Epithelial cell of proximal tubule (primary cell): ENCODE results near the gene RPTOR. TPM values are rescaled to one million over a fixed set of nuclear protein-coding genes. Genes with fewer than 3 reads are reported as not detected.

Experiments
- DNase-seq: peaks from one replicate; pipeline ENCODE4 v3.0.0-alpha.2; 2011; ENCODE audit warnings: low read depth
- H3K4me3 ChIP-seq: 2 replicates; pipeline ENCODE4 v1.5.1; 2011; ENCODE audit warnings: low read depth, mild to moderate bottlenecking, low read length
- total RNA-seq: library from RNA; depleted of rRNA; stranded (reverse); fragments of >200 nt; gene quantifications from 2 replicates; pipeline ENCODE4 v1.2.3, GENCODE V29; 2015
- TF ChIP-seq, protein P1 (sequence below): conservative IDR thresholded peaks from 2 replicates; pipeline ENCODE4 v1.5.1; 2012; ENCODE audit warnings: low read depth, mild to moderate bottlenecking, low read length

RPTOR gene
- total RNA-seq, 1 donor from 2014 or later = 24.4 TPM

DNA sequence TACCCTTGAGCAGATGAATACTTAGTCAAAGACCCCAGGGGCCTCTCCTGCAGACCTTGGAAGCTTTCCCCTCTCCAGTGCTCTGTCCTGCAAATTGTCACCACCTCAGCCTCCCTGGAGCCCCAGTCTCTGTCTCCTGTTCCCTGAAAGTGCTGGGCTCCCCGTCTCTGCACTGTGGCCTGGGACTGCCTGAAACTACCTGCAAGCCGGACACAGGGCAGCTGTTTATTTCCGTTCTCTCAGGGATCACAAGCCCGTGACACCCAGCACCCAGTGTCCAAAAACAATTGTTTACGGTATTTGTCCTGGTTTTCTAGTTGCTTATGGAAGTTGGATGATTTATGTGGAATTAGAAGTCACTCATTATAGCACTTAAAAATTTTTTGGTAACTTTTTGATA is 365.4 kb downstream of the RPTOR start:
- no peak overlapping the region for H3K4me3 ChIP-seq
- TF ChIP-seq, protein P1, sequence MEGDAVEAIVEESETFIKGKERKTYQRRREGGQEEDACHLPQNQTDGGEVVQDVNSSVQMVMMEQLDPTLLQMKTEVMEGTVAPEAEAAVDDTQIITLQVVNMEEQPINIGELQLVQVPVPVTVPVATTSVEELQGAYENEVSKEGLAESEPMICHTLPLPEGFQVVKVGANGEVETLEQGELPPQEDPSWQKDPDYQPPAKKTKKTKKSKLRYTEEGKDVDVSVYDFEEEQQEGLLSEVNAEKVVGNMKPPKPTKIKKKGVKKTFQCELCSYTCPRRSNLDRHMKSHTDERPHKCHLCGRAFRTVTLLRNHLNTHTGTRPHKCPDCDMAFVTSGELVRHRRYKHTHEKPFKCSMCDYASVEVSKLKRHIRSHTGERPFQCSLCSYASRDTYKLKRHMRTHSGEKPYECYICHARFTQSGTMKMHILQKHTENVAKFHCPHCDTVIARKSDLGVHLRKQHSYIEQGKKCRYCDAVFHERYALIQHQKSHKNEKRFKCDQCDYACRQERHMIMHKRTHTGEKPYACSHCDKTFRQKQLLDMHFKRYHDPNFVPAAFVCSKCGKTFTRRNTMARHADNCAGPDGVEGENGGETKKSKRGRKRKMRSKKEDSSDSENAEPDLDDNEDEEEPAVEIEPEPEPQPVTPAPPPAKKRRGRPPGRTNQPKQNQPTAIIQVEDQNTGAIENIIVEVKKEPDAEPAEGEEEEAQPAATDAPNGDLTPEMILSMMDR = no peak
- DNase-seq = no peak

DNA sequence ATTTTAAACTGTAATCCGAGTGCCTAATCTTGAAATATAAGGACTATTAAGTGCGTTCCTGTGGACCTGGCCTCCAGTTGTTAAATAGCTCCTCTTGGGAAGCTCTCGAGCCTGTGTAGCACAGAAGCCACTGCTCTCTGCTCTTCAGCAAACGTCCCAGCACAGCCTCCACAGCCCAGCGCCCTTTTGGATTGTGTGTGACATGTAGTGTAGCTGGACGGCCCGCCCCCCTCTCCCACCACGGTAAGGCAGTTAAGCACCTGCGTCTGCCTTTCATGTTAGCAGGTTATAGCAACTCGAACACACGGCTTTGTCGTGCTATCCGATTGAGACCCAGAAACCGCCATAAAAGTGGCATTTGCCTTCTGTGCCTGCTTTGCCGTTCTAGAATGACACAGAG is 367.8 kb downstream of the RPTOR start:
- no peak for DNase-seq
- H3K4me3 ChIP-seq = no peak overlapping the region
- TF ChIP-seq, protein P1 = no peak

DNA sequence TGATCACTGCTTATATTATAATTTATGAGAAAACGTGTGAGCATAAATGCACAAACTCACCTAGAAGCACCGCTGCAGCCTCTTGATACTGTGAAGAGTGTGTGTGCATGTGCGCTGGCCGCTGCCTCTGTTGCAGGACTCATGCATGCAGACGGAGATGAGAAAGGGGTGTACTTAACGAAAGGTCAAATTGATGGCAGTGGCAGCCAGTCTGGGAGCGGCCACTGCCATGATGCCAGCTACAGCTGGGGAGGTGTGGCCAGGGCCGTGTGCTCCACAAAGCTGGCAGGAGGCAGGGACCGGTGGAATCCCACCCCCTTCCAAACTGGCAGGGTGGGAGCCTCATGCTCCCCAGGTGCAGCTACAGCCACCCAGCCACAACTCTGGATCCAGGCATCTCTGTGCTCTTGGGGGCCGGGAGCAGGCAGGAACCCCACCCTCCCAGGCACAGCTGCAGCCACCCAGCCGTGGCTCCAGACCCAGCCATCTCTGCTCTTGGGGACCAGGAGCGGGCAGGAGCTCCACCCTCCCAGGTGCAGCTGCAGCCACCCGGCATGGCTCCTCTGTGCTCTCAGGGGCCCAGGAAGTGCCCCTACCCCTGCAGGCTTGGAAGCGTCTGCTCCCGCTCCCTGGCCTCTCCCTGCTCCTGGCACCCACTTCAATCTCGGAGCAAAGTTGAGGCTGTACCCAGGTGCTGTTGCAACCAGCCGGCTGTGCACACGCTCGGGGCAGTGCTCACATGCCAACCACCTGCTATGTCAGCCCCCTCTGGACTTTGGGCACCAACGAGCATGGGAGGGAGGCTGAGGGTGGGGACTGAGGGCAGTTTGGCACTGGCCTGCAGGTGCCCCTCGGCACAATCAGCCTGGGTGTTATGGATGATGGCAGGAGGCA is 369.5 kb downstream of the RPTOR start:
- TF ChIP-seq, protein P1 = no peak
- no peak for DNase-seq

GRCh38 chr17:80916246-80916645 is 371.6 kb downstream of the RPTOR start:
- no peak overlapping the region for H3K4me3 ChIP-seq
- no peak for DNase-seq
- TF ChIP-seq, protein P1 = no peak

More for the DNA sequence above, 369.5 kb downstream of the RPTOR start:
- H3K4me3 ChIP-seq = no peak overlapping the region

GRCh38 chr17:80917716-80918560 is 373.3 kb downstream of the RPTOR start:
- TF ChIP-seq, protein P1 = no peak
- DNase-seq = no peak

DNA sequence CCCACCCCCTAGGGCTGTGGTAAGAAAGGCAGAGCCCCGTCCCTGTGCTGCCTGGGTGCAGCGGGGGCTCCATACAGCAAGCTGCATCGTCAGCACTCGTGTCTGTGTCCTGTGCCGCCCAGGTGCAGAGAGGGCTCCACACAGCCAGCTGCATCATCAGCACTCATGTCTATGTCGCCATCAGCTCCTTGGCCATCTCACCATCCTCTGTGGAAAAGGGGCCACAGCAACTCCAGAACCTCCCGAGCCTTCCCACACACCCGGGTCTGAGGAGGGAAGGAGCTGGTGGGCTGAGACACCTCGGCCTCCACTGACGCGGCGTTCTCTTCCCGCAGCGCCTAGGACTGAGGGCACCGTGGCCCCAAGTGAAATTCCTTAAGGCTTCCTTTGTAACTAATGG is 374.1 kb downstream of the RPTOR start:
- no peak overlapping the region for H3K4me3 ChIP-seq
- TF ChIP-seq, protein P1 = no peak
- DNase-seq = no peak

More at GRCh38 chr17:80917716-80918560, 373.3 kb downstream of the RPTOR start:
- H3K4me3 ChIP-seq = no peak overlapping the region
